ENCODE measurements around the gene LOC128125822.
A peak's percentile ranks its signal among the peaks of the same experiment; 100 is the strongest.

Gene LOC128125822

DNA sequence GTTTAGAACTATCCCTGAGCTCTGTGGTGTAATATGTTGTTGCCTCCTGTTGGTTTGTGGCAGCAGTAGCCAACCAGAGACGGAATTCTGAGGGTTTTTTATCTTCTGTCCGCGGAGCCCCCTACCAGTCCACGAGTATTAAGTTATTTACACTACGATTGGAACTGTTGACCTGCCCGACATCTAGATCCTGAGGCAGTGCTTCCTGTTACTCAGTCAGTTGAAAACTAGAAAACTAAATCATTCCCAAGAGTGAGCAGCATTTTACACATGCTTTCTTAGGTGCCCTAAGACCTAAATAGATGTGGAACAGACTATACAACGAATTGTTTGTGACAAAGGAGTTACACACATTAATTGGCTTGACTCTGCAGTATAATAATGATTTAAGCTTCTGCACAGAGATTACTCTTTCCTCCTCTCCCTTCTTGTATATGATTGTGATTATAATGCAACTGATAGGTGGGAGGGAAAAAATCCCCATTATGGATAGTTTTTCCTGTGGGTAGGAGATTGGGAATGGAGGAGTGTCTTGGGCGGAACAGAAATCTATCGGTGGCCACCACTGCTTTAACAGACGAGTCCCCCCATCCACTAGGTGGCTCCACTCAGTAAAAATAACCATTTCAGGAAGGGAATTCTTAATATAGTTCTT is 1.7 kb downstream of the LOC128125822 start:
- Histone ChIP-seq H3K27me3 (ENCODE audit: insufficient read depth, low read length) (peaks cover 14% of the 10 kb centered on the region), H3K36me3 (ENCODE audit: insufficient read depth, low read length) (peaks cover 42% of the 10 kb centered on the region), H3K4me1 (ENCODE audit: insufficient read depth, low read length) (peaks cover 22% of the 10 kb centered on the region), H3K4me3 (ENCODE audit: low read length) (peak overlapping the region; percentile 69), H3K9me3 (ENCODE audit: insufficient read depth, low read depth, low read length) (no peaks in the 10 kb centered on the region), H3K27ac (ENCODE audit: low read depth, low read length) (peak overlapping the region; percentile 83), H3K9ac (ENCODE audit: low read depth, low read length) (peak overlapping the region; percentile 97)
- 4% methylated on average over 9 of the region's 10 CpGs for WGBS

DNA sequence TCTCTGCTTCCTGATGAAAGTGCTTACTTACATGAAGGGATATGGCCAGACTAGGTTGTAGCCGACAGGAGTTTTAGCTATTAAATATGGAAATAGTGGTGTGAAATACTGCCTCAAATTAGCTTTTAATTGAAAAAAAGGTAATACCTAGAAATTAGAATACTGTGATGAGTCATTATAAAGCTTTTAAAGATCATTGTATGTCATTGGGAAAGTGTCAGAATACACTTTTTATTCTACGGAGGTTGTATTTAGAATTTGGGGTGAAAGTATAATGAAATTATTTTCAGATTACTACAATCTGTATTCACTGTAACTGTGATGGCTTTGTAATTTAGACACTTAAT is 2.2 kb downstream of the LOC128125822 start:
- H3K9me3 ChIP-seq (ENCODE audit: insufficient read depth, low read depth, low read length), result no peaks in the 10 kb centered on the region
- H3K27me3 ChIP-seq (ENCODE audit: insufficient read depth, low read length), result peaks cover 14% of the 10 kb centered on the region
- H3K4me1 ChIP-seq (ENCODE audit: insufficient read depth, low read length), result peaks cover 22% of the 10 kb centered on the region
- no peak overlapping the region for H3K27ac ChIP-seq (ENCODE audit: low read depth, low read length)
- 70% methylated on average over 2 of the region's 2 CpGs for WGBS
- peaks cover 47% of the 10 kb centered on the region for H3K36me3 ChIP-seq (ENCODE audit: insufficient read depth, low read length)
- peak overlapping the region; percentile 69 for H3K4me3 ChIP-seq (ENCODE audit: low read length)
- no peak overlapping the region for H3K9ac ChIP-seq (ENCODE audit: low read depth, low read length)

DNA sequence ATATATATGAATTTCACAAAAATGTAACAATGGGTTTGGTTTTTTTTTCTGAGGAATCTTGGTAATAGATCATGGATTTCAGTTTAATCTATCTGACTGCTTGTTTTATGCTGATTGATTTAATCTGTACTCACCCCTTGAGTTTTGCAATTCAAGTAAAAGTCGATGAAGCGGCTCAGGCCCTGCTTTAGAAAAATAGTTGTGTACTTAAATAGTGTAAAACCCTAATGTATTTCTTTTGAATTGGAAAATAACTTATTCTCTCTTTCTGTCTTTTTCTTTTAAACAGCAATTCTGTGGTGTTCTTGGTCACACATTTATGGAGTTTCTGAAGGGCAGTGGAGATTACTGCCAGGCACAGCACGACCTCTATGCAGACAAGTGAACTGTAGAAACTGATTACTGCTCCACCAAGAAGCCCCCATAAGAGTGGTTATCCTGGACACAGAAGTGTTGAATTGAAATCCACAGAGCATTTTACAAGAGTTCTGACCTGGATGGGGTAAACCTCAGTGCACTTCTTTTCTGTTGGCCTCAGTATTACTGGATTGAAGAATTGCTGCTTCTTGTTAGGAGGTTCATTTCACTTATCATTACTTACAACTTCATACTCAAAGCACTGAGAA is 4.0 kb downstream of the LOC128125822 start:
- Histone ChIP-seq H3K27ac (ENCODE audit: low read depth, low read length) (no peak overlapping the region), H3K9ac (ENCODE audit: low read depth, low read length) (no peak overlapping the region), H3K4me3 (ENCODE audit: low read length) (no peak overlapping the region), H3K9me3 (ENCODE audit: insufficient read depth, low read depth, low read length) (no peaks in the 10 kb centered on the region), H3K36me3 (ENCODE audit: insufficient read depth, low read length) (peaks cover 64% of the 10 kb centered on the region), H3K27me3 (ENCODE audit: insufficient read depth, low read length) (peaks cover under 1% of the 10 kb centered on the region; the same call in 1 of the 2 replicates), H3K4me1 (ENCODE audit: insufficient read depth, low read length) (peaks cover 18% of the 10 kb centered on the region)
- WGBS, result 98% methylated on average over 3 of the region's 3 CpGs

DNA sequence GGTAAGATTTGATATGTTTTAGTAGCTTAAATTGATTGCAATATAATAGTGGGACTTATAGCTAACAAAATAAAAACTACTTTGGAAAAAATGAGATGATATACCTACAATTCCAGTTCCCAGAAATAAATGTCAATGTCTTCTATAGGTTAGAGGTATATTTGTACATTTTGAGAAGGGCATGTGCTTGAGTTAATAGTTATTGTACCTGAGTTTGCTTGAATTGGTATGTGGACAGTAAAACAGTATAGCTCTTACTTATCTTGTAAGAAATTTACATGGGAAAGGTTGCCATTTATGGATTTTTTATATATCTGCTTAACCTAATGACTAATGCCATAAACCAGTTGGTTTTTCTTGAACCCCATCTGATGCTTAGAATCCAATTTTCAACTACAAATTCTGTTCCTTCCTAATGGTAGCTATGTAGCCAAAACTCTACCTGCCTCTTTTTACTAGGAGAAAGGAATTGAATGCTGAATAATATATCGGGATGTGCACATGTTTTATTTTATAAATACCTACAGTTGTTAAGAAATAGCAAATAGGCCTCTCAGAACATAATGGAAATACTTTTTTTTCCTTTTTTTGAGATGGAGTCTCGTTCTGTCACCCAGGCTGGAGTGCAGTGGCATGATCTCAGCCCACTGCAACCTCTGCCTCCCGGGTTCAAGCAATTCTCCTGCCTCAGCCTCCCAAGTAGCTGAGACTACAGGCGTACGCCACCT is 4.9 kb downstream of the LOC128125822 start:
- Histone ChIP-seq H3K27ac (ENCODE audit: low read depth, low read length) (no peak overlapping the region), H3K9me3 (ENCODE audit: insufficient read depth, low read depth, low read length) (no peaks in the 10 kb centered on the region), H3K27me3 (ENCODE audit: insufficient read depth, low read length) (no peaks in the 10 kb centered on the region), H3K4me1 (ENCODE audit: insufficient read depth, low read length) (peaks cover 14% of the 10 kb centered on the region), H3K4me3 (ENCODE audit: low read length) (no peak overlapping the region), H3K36me3 (ENCODE audit: insufficient read depth, low read length) (peaks cover 73% of the 10 kb centered on the region), H3K9ac (ENCODE audit: low read depth, low read length) (no peak overlapping the region)
- WGBS, result 97% methylated on average over 4 of the region's 5 CpGs

DNA sequence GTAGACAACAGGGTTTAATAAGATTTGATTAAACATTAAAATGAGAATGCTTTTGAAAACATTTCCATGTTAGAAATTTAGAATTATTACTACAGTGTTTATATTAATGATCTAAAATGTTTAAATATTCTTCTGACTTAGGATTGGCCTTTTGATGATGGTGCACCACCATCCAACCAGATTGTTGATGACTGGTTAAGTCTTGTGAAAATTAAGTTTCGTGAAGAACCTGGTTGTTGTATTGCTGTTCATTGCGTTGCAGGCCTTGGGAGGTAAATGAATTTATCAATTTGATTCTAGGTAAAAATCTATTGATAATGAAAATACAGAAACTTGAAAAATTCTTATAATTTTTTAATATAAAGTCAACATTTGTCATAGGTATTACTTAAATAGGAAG is 6.5 kb downstream of the LOC128125822 start:
- H3K27ac ChIP-seq (ENCODE audit: low read depth, low read length), result no peak overlapping the region
- no peaks in the 10 kb centered on the region for H3K9me3 ChIP-seq (ENCODE audit: insufficient read depth, low read depth, low read length)
- peaks cover 14% of the 10 kb centered on the region for H3K4me1 ChIP-seq (ENCODE audit: insufficient read depth, low read length)
- no peak overlapping the region for H3K9ac ChIP-seq (ENCODE audit: low read depth, low read length)
- no peak overlapping the region for H3K4me3 ChIP-seq (ENCODE audit: low read length)
- 86% methylated on average over 2 of the region's 2 CpGs for WGBS
- no peaks in the 10 kb centered on the region for H3K27me3 ChIP-seq (ENCODE audit: insufficient read depth, low read length)
- peaks cover 84% of the 10 kb centered on the region for H3K36me3 ChIP-seq (ENCODE audit: insufficient read depth, low read length)

DNA sequence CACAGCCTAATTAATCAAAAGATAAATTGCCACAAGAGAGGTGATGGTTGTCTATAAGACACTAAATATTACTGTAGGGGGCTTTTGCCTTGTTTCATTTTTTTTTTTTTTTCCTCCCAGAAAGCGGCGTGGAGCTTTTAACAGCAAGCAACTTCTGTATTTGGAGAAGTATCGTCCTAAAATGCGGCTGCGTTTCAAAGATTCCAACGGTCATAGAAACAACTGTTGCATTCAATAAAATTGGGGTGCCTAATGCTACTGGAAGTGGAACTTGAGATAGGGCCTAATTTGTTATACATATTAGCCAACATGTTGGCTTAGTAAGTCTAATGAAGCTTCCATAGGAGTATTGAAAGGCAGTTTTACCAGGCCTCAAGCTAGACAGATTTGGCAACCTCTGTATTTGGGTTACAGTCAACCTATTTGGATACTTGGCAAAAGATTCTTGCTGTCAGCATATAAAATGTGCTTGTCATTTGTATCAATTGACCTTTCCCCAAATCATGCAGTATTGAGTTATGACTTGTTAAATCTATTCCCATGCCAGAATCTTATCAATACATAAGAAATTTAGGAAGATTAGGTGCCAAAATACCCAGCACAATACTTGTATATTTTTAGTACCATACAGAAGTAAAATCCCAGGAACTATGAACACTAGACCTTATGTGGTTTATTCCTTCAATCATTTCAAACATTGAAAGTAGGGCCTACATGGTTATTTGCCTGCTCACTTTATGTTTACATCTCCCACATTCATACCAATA is 7.8 kb downstream of the LOC128125822 start:
- WGBS, result over 99% methylated on average over 6 of the region's 6 CpGs
- H3K9me3 ChIP-seq (ENCODE audit: insufficient read depth, low read depth, low read length), result no peaks in the 10 kb centered on the region

DNA sequence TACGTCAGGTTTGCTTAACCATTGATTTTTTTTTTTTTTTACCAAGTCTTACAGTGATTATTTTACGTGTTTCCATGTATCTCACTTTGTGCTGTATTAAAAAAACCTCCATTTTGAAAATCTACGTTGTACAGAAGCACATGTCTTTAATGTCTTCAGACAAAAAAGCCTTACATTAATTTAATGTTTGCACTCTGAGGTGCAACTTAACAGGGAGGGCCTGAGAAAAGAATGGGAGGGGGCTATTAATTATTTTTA is 8.4 kb downstream of the LOC128125822 start:
- Histone ChIP-seq H3K9me3 (ENCODE audit: insufficient read depth, low read depth, low read length) (no peaks in the 10 kb centered on the region), H3K27me3 (ENCODE audit: insufficient read depth, low read length) (no peaks in the 10 kb centered on the region), H3K4me3 (ENCODE audit: low read length) (no peak overlapping the region), H3K27ac (ENCODE audit: low read depth, low read length) (no peak overlapping the region), H3K4me1 (ENCODE audit: insufficient read depth, low read length) (peaks cover 2% of the 10 kb centered on the region; the same call in 1 of the 2 replicates), H3K9ac (ENCODE audit: low read depth, low read length) (no peak overlapping the region), H3K36me3 (ENCODE audit: insufficient read depth, low read length) (peaks cover 74% of the 10 kb centered on the region)
- WGBS, result 98% methylated on average over 3 of the region's 3 CpGs

More for the DNA sequence above, 7.8 kb downstream of the LOC128125822 start:
- Histone ChIP-seq H3K36me3 (ENCODE audit: insufficient read depth, low read length) (peaks cover 79% of the 10 kb centered on the region), H3K27ac (ENCODE audit: low read depth, low read length) (no peak overlapping the region), H3K4me3 (ENCODE audit: low read length) (no peak overlapping the region), H3K9ac (ENCODE audit: low read depth, low read length) (no peak overlapping the region), H3K27me3 (ENCODE audit: insufficient read depth, low read length) (no peaks in the 10 kb centered on the region), H3K4me1 (ENCODE audit: insufficient read depth, low read length) (peaks cover 7% of the 10 kb centered on the region; the same call in 1 of the 2 replicates)

DNA sequence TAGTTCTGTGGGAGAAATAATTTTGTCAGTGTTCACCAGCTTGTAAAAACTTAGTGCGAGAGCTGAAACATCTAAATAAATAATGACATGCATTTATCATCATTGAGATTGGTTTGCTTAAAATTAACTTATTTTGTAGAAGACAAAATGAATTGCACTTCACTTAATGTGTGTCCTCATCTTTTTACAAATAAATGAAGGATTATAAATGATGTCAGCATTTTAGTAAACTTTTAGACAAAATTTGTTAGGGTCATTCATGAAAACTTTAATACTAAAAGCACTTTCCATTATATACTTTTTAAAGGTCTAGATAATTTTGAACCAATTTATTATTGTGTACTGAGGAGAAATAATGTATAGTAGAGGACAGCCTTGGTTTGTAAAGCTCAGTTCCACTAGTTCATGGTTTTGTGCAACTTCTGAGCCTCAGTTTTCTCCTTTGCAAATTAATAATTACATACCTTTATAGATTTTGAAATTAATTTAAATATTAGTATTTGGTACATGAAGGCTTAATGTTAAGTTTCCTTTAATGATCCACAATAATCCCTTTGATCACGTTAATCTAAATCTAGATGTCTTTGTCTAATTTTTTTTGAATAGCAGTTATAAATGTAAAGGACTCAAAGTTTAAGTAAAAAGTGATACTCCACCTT is 9.2 kb downstream of the LOC128125822 start:
- Histone ChIP-seq H3K36me3 (ENCODE audit: insufficient read depth, low read length) (peaks cover 67% of the 10 kb centered on the region), H3K9ac (ENCODE audit: low read depth, low read length) (no peak overlapping the region), H3K27me3 (ENCODE audit: insufficient read depth, low read length) (no peaks in the 10 kb centered on the region), H3K4me1 (ENCODE audit: insufficient read depth, low read length) (no peaks in the 10 kb centered on the region), H3K4me3 (ENCODE audit: low read length) (no peak overlapping the region), H3K9me3 (ENCODE audit: insufficient read depth, low read depth, low read length) (no peaks in the 10 kb centered on the region), H3K27ac (ENCODE audit: low read depth, low read length) (no peak overlapping the region)
- WGBS, result no CpG with 5 or more reads among the region's 2 CpGs

DNA sequence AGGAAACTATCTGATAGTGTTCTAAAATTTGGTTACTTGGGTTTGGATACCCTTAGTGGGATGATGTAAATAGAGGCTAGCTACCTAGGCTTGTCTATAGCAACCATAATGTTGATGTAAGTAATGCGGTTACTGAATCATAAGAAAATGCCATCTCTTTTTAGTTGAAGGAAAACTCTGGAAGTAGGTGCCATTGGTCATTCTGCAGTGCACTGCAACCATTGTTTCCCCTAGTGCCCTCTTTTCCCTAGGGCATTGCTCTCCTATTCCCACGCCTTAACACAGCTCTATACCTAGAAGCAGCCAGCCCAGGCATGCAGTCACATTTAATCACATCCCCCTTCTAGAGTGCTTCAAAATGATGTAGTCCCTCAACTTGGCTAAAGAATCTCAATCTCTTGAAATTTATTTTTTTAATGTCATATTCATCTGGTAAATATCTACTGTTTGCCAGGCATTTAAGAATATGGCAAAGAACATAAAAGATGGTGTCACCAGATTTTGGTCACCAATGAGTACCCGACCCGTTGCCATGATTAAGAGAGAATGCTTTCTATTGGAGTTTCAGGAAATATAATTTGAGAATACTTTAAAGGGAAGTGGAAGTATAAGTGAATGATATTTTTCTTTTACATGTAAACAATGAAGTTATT is 10.4 kb downstream of the LOC128125822 start:
- no peak overlapping the region for H3K27ac ChIP-seq (ENCODE audit: low read depth, low read length)
- H3K4me1 ChIP-seq (ENCODE audit: insufficient read depth, low read length), result no peaks in the 10 kb centered on the region
- no peaks in the 10 kb centered on the region for H3K9me3 ChIP-seq (ENCODE audit: insufficient read depth, low read depth, low read length)
- WGBS, result 94% methylated on average over 4 of the region's 4 CpGs
- no peak overlapping the region for H3K4me3 ChIP-seq (ENCODE audit: low read length)
- peaks cover 55% of the 10 kb centered on the region for H3K36me3 ChIP-seq (ENCODE audit: insufficient read depth, low read length)
- H3K9ac ChIP-seq (ENCODE audit: low read depth, low read length), result no peak overlapping the region
- H3K27me3 ChIP-seq (ENCODE audit: insufficient read depth, low read length), result no peaks in the 10 kb centered on the region

DNA sequence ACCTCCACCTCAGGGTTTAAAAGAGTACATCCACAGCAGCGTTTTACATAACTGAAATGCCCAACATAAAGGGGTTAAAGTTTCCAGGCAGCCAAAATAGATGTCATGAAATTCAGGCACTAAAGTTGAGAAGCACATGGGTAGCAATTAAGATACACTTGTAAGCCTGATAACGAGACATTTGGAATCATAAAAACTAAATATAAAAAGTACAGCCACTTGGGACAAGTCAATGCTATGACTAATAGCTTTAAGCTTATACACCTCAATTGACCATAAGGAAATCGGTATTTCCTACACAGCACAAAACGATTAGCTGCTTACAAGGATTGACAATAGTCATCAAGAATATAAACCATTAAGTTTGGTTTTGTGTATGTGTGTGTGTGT is 11.8 kb downstream of the LOC128125822 start:
- no peak overlapping the region for H3K4me3 ChIP-seq (ENCODE audit: low read length)
- H3K27ac ChIP-seq (ENCODE audit: low read depth, low read length), result no peak overlapping the region
- no peaks in the 10 kb centered on the region for H3K27me3 ChIP-seq (ENCODE audit: insufficient read depth, low read length)
- no peaks in the 10 kb centered on the region for H3K9me3 ChIP-seq (ENCODE audit: insufficient read depth, low read depth, low read length)
- WGBS, result 92% methylated on average over 4 of the region's 4 CpGs
- peaks cover 41% of the 10 kb centered on the region for H3K36me3 ChIP-seq (ENCODE audit: insufficient read depth, low read length)
- no peaks in the 10 kb centered on the region for H3K4me1 ChIP-seq (ENCODE audit: insufficient read depth, low read length)
- H3K9ac ChIP-seq (ENCODE audit: low read depth, low read length), result no peak overlapping the region

Data from HUES64 (cell line).